Measurements from ENCODE around the gene TMEM100.

DNA sequence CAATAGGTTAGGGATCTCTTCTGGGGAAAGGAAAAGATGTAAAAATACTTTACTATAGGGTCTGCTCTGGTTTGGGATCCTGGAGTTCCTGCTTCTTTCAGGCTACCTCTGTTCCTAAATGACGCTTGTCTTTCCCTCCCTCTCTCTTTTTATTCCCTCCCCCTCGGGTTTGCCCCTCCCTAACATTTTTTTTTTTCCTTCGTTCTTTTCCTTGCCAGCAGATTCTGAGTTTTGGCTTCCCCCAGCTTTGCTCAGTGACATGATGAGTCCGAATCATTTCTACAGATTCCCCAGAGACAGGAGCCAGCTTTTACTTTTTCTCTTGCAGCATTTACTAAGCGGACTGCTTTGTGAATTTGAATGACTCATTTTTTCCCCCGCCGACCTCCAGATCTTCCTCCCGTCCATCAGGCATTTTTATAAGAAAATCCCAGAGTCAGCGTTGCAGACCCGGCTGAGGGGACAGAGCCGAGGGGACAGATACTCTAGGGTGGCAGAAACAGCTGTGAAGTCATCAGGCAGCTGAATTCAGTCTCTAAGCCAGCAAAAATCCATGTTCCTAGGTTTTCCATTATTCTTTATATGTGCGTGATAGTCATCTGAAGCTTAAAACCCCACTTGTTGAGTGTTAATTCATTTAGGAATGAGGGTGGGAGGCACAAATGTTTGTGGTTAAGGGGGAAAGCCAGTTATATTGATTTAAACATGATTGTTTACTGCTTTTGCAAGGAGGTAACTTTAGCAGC lies at the start of gene TMEM100:
- TF ChIP-seq EP300 (conservative IDR thresholded peaks at IDR 0.05; ENCODE audit: poor library complexity, severe bottlenecking) (no peak), TAF1 (IDR thresholded peaks at IDR 0.05; ENCODE audit: low read depth) (no peak), EZH2 (IDR thresholded peaks at IDR 0.05; ENCODE audit: borderline replicate concordance, insufficient read depth, low read length, poor library complexity, severe bottlenecking) (no peak), MXI1 (conservative IDR thresholded peaks at IDR 0.05; ENCODE audit: poor library complexity, severe bottlenecking) (no peak), POLR2AphosphoS5 (IDR thresholded peaks at IDR 0.05) (no peak)
- TF ChIP-seq, protein P1, sequence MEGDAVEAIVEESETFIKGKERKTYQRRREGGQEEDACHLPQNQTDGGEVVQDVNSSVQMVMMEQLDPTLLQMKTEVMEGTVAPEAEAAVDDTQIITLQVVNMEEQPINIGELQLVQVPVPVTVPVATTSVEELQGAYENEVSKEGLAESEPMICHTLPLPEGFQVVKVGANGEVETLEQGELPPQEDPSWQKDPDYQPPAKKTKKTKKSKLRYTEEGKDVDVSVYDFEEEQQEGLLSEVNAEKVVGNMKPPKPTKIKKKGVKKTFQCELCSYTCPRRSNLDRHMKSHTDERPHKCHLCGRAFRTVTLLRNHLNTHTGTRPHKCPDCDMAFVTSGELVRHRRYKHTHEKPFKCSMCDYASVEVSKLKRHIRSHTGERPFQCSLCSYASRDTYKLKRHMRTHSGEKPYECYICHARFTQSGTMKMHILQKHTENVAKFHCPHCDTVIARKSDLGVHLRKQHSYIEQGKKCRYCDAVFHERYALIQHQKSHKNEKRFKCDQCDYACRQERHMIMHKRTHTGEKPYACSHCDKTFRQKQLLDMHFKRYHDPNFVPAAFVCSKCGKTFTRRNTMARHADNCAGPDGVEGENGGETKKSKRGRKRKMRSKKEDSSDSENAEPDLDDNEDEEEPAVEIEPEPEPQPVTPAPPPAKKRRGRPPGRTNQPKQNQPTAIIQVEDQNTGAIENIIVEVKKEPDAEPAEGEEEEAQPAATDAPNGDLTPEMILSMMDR (IDR thresholded peaks at IDR 0.05; ENCODE audit: poor library complexity, severe bottlenecking), result no peak
- TF ChIP-seq, protein P2, sequence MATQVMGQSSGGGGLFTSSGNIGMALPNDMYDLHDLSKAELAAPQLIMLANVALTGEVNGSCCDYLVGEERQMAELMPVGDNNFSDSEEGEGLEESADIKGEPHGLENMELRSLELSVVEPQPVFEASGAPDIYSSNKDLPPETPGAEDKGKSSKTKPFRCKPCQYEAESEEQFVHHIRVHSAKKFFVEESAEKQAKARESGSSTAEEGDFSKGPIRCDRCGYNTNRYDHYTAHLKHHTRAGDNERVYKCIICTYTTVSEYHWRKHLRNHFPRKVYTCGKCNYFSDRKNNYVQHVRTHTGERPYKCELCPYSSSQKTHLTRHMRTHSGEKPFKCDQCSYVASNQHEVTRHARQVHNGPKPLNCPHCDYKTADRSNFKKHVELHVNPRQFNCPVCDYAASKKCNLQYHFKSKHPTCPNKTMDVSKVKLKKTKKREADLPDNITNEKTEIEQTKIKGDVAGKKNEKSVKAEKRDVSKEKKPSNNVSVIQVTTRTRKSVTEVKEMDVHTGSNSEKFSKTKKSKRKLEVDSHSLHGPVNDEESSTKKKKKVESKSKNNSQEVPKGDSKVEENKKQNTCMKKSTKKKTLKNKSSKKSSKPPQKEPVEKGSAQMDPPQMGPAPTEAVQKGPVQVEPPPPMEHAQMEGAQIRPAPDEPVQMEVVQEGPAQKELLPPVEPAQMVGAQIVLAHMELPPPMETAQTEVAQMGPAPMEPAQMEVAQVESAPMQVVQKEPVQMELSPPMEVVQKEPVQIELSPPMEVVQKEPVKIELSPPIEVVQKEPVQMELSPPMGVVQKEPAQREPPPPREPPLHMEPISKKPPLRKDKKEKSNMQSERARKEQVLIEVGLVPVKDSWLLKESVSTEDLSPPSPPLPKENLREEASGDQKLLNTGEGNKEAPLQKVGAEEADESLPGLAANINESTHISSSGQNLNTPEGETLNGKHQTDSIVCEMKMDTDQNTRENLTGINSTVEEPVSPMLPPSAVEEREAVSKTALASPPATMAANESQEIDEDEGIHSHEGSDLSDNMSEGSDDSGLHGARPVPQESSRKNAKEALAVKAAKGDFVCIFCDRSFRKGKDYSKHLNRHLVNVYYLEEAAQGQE (IDR thresholded peaks at IDR 0.05; ENCODE audit: borderline replicate concordance), result no peak
